ENCODE results near the gene KRT25. TPM values are rescaled to one million over a fixed set of nuclear protein-coding genes. Genes with fewer than 3 reads are reported as not detected.
A peak's percentile ranks its signal among the peaks of the same experiment; 100 is the strongest.
"Not testable (repeated sequence)": the region's sequence is repeated elsewhere in the genome, so short reads cannot be mapped to it uniquely, and the experiment has no call there.

KRT25 gene
- total RNA-seq, 2 donors from 2014 or later, result not detected

DNA sequence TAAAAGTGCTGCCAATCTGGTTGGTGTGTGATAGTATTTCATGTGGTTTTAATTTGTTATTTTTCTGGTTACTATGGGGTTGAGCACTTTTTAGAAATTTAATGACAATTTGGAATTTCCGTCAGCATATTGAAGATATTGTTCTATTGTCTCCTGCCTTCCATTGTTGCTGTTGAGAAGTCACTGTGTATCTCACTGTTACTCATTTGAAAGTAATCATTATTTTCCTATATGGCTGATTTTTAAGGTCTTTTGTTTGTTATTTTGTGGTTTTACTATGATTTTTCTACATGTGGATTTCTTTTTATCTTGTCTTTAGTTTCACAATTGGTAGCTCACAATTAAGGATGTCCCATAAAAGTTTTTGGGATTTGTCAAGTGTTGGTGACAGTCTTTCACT lies 8.6 kb upstream of the KRT25 start:
- ATAC-seq (no peak), DNase-seq (no peak)
- intact Hi-C loops (cut with DNase I, micrococcal nuclease), result no loop called here

DNA sequence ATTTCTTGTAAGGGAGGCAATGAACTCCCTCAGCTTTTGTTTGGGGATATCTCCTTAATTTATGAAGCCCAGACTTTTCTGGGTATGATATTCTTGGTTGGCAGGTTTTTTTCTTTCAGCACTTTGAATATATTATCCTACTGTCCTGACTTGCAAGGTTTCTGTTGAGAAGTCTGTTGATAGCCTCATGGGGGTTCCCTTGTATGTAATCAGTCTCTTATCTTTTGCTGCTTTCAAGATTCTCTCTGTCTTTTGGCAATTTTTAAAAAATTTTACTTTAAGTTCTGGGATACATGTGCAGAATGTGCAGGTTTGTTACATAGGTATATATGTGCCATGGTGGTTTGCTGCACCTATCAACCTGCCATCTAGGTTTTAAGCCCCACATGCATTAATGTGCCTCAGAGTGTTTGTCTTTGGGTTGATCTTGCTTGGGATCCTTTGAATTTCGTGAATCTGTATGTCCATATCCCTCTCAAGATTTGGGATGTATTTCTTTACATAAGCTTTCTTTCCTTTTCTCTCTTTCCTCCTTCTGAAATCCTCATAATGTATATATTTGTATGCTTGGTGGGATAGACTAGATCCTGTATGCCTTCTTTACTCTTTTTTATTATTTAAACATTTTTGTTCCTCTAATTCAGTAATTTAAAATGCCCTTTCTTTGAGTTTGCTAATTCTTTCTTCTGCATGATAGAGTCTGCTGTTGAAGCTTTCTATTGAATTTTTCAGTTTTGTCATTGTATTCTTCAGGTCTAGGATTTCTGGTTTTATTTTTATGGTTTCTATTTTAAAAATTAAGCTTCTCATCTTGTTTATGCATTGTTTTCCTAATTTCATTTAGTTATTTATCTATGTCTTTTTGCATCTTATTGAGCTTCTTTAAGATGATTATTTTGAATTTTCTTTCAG lies 5.2 kb upstream of the KRT25 start:
- no peak for DNase-seq
- intact Hi-C loops (cut with DNase I, micrococcal nuclease), result no loop called here
- no peak for ATAC-seq

DNA sequence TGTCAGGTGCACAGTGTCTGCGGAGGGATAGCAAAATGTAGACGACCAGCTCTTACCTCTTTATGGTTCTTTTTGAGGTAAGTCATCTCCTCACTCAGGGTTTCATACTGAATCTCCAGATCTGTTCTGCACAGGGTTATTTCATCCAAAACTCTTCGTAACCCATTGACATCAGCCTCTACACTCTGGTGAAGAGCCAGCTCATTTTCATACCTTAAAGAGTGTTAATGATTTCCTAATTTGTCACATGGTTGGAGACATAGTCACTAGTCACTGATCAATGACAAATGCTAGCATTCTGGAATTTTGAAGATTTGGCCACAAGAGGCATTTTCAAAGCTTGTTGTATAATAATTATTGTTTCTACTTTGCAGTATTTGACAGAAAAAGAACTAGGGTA lies 1.3 kb downstream of the KRT25 start:
- intact Hi-C loops (cut with DNase I, micrococcal nuclease), result no loop called here
- no peak for ATAC-seq

GRCh38 chr17:40751065-40751464 lies 4.1 kb downstream of the KRT25 start:
- no peak for ATAC-seq
- intact Hi-C loops (cut with DNase I, micrococcal nuclease), result no loop called here
- no peak for DNase-seq

More for the DNA sequence above, 1.3 kb downstream of the KRT25 start:
- DNase-seq, result no peak

DNA sequence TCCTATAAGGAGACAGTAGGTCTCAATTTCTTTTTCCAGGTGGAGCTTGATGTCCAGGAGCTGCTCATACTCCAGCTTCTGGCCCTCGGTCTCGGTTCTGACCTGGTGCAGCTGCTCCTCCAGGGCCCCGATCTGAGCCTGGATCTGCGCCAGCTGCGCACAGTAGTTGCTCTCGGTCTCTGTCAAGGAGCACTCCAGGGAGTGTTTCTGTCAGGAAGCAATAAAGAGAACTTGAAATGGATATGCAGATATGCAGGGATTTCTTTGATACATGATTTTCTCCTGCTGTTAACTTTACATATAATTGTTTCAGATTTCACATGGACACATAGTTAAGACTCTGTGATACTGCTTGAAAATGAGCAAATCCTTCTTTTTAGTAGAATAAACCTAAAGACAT lies 4.7 kb downstream of the KRT25 start:
- DNase-seq (no peak), ATAC-seq (no peak)
- intact Hi-C loops (cut with DNase I, micrococcal nuclease), result no loop called here

DNA sequence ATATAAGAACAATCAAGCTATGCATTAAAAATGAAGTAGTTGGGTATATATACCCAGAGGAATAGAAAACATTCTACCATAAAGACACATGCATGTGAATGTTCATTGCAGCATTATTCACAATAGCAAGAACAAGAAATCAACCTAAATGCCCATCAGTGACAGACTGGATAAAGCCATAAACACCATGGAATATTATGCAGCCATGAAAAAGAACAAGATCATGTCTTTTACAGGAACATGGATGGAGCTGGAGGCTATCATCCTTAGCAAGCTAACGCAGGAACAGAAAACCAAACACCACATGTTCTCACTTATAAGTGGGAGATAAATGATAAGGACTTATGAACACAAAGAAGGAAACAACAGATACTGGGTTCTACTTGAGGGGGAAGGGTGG lies 6.5 kb downstream of the KRT25 start:
- DNase-seq; intact Hi-C loops (cut with DNase I, micrococcal nuclease); ATAC-seq: not testable (repeated sequence)

DNA sequence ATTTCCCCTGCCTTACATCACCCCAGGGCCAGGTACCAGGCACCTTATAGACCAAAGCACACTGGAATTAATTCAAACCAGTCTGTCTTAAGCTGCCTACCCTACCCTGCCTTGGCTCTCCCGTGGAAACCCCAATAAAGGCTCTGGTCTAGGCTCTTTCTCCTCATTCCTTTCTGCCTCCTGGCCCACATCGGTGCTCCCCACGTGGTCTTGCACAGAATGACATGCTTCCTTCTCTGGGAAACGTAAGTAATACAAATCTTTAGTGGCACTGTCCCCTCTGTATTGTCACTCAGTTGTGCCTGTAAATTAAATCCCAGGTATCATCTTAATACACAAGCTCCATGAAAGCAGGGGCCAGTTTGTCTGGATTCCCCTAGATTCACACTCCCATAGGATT lies 16.6 kb downstream of the KRT25 start:
- intact Hi-C loops (cut with DNase I, micrococcal nuclease), result no loop called here
- no peak for DNase-seq
- no peak for ATAC-seq

DNA sequence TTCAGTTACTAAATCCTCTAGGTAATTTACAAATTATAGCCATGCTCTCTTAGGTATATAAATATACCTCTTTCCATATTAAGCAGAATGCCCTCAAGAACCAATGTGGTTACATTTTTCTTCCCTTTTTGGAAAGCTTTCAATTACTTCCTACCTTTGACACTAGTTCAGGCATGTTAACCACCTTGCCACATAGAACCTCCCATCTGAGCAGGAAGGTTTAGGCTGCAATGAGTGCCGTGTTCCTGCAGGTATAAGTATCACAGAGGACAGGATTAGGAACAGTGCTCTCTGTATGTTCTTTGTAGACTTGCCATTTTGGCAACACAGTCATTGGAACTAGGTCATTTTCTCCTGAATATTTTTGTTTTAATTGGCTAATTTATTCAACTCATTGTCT lies 20.1 kb downstream of the KRT25 start:
- intact Hi-C loops (cut with DNase I, micrococcal nuclease), result no loop called here
- DNase-seq, result no peak
- ATAC-seq, result no peak

- DNase-seq (no peak), ATAC-seq (no peak)
- intact Hi-C loops (cut with DNase I, micrococcal nuclease), result no loop called here
Measured at GRCh38 chr17:40734018-40734417, 21.1 kb downstream of the KRT25 start.

DNA sequence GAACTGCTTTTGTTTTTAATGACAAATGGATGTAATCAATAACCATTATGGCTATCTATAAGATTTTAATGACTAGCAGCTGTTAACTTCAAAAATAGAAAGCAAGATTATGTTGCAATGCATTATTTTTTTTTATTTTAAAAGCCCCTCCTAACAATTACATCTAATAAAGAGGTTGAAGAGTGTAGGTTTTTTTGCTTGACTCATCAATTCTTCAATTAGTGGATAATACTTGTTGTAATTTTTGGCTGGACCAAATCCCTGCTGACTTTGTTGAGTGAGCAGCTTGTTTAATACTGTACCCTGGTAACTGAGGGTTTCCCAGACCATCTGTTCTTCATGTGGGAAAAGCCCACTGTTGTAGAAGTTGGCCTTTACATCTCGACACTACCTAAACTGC lies 24.2 kb downstream of the KRT25 start:
- intact Hi-C loops (cut with DNase I, micrococcal nuclease), result no loop called here
- ATAC-seq (no peak), DNase-seq (no peak)

GRCh38 chr17:40727447-40728231 lies 27.5 kb downstream of the KRT25 start:
- ATAC-seq (no peak), DNase-seq (no peak)
- intact Hi-C loops (cut with DNase I, micrococcal nuclease), result no loop called here

GRCh38 chr17:40726919-40727318 lies 28.2 kb downstream of the KRT25 start:
- no peak for DNase-seq
- intact Hi-C loops (cut with DNase I, micrococcal nuclease), result no loop called here
- ATAC-seq, result peak; percentile 36

DNA sequence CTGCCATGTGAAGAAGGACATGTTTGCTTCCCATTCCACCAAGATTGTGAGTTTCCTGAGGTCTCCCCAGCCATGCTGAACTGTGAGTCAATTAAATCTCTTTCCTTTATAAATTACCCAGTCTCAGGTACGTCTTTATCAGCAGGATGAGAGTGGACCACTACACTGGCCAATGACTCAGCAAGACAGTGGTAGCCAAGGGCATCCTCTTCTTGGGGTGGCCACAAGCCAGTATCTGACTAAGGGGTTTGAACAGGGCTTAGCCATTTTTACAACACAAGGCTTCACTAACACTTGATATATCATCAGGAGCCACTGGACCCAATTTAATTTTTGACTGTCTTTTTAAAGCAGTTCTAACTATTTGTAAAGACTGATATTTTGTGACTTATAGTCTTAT lies 30.5 kb downstream of the KRT25 start:
- ATAC-seq (no peak), DNase-seq (no peak)
- intact Hi-C loops (cut with DNase I, micrococcal nuclease), result no loop called here

DNA sequence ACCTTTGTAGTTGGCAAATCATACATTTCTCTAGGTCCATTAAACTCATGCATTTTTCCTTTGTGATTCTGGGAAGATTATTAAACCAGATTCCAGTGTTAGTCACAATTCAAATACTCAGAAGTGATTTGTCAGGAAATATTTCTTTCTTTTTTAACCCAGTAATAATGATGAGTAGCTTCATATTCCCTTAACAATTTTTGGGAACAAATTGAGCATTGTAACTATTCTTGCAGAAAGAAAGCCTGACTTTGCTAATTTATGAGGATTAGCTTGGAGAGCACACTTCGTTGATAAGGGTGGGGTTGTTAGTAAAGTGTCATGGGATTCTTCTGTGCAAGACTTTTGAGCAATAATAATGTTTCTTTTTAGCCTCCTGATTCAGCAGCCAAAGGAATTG lies 32.9 kb downstream of the KRT25 start:
- DNase-seq, result no peak
- ATAC-seq, result no peak
- intact Hi-C loops (cut with DNase I, micrococcal nuclease), result no loop called here

- intact Hi-C loops (cut with DNase I, micrococcal nuclease), result no loop called here
Measured at GRCh38 chr17:40720899-40721298, 34.2 kb downstream of the KRT25 start.

GRCh38 chr17:40718930-40719329 lies 36.2 kb downstream of the KRT25 start:
- intact Hi-C loops (cut with DNase I, micrococcal nuclease), result no loop called here
- ATAC-seq, result no peak
- DNase-seq, result no peak

More at GRCh38 chr17:40720899-40721298, 34.2 kb downstream of the KRT25 start:
- no peak for ATAC-seq
- no peak for DNase-seq

DNA sequence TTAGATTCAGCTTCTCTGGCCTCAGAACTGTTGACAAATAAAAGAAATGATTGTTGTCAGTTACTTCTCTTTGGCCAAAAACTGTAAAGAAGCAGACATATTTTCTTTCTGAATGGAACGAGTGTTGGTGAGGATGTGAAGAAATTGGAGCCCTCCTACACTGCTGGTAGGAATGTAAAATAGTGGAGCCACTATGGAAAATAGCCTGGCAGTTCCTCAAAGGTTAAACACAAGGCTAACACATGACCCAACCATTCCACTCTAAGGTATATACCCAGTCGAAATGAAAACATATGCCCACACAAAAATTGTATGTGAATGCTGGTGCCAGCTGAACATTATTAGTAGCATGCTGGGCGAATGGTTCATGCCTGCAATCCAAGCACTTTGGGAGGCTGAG lies 37.4 kb downstream of the KRT25 start:
- no peak for ATAC-seq
- intact Hi-C loops (cut with DNase I, micrococcal nuclease), result no loop called here
- DNase-seq, result no peak

DNA sequence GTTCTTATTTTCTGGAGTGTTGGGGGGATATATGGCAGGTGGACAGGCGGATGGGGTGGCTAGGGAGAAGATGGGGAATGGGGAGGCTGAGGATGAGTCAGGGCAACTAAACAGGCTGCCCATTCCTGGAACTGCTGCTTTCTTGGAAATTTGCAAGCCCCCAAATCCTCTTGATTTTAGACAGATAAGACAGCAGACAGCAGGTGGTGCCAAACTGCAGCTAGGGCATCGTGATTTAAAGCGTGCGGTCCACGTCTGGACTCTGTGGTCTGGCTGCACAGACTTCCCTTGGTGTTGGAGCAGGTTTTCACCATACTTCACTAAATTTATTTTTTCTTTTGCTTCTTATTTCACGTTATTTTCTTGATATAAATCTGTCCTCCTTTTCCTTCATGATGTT lies 40.7 kb downstream of the KRT25 start:
- no peak for DNase-seq
- no peak for ATAC-seq
- intact Hi-C loops (cut with DNase I, micrococcal nuclease), result no loop called here

- intact Hi-C loops (cut with DNase I, micrococcal nuclease), result no loop called here
- ATAC-seq (no peak), DNase-seq (no peak)
Measured at GRCh38 chr17:40707745-40708144, 47.4 kb downstream of the KRT25 start.

GRCh38 chr17:40705584-40705983 lies 49.5 kb downstream of the KRT25 start:
- ATAC-seq (no peak), DNase-seq (no peak)
- intact Hi-C loops (cut with DNase I, micrococcal nuclease), result no loop called here
